Transverse colon (tissue), 4 donors: ENCODE measurements around the gene RGSL1.

Source experiments
- EP300 ChIP-seq: sonication (generic); formaldehyde crosslinking; IDR thresholded peaks from one replicate; pipeline ENCODE4 v1.6.1; 2017; ENCODE audit warnings: antibody characterized with exemption, low read depth
- POLR2A ChIP-seq: fragments of 450-650 bp; IDR thresholded peaks from one replicate; pipeline ENCODE4 v1.6.1; 2016; ENCODE audit warnings: antibody characterized with exemption, mild to moderate bottlenecking, moderate library complexity
- POLR2AphosphoS5 ChIP-seq, 3 donors: sonication (generic); formaldehyde crosslinking; IDR thresholded peaks; one replicate each; pipeline ENCODE4 v1.6.1; 2016; ENCODE audit warnings: antibody characterized with exemption in 3 of 3
- TF ChIP-seq, protein P1 (sequence below), 5 experiments: fragments of 200-600 bp in 3 of 5; fragments of 450-650 bp in 2 of 5; sonication (generic) in 3 of 5; IDR thresholded peaks; 1 replicate in 2 of 5; 2 replicates in 3 of 5; pipeline ENCODE4 v1.5.1; 2016 to 2017; ENCODE audit warnings: antibody characterized with exemption in 5 of 5, inconsistent platforms in 3 of 5, mild to moderate bottlenecking in 2 of 5, moderate library complexity in 1 of 5

DNA sequence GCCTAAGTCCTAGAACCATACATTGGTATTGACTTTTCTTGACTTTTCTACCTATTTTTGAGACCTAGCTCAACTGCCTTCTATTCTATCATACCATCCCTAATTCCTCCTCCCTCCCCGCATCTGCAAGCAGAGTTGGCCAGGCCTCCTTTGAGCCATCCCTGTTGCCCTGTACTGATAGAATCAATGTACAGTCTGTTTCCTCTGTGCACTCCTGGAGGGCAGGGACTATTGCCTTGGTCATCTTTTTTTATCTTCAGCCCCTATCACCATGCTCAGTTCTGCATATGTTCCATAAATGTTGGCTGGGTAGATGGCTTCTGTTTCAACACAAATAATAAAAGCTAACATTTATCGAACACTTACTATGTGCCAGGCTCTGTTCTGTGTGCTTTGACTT lies 158.3 kb downstream of the RGSL1 start:
- TF ChIP-seq POLR2AphosphoS5 (IDR thresholded peaks at IDR 0.05) (no peak), EP300 (no peak), POLR2A (no peak)
- TF ChIP-seq, protein P1, sequence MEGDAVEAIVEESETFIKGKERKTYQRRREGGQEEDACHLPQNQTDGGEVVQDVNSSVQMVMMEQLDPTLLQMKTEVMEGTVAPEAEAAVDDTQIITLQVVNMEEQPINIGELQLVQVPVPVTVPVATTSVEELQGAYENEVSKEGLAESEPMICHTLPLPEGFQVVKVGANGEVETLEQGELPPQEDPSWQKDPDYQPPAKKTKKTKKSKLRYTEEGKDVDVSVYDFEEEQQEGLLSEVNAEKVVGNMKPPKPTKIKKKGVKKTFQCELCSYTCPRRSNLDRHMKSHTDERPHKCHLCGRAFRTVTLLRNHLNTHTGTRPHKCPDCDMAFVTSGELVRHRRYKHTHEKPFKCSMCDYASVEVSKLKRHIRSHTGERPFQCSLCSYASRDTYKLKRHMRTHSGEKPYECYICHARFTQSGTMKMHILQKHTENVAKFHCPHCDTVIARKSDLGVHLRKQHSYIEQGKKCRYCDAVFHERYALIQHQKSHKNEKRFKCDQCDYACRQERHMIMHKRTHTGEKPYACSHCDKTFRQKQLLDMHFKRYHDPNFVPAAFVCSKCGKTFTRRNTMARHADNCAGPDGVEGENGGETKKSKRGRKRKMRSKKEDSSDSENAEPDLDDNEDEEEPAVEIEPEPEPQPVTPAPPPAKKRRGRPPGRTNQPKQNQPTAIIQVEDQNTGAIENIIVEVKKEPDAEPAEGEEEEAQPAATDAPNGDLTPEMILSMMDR (IDR thresholded peaks at IDR 0.05) = no peak
